NCI-H2227 (cell line): ENCODE measurements around the gene FLRT3.

Experiments used
- DNase-seq: peaks from one replicate; lab custom pipeline; 2025; ENCODE audit not compliant: unreplicated experiment; lab: John Stamatoyannopoulos, UW

Gene FLRT3

DNA sequence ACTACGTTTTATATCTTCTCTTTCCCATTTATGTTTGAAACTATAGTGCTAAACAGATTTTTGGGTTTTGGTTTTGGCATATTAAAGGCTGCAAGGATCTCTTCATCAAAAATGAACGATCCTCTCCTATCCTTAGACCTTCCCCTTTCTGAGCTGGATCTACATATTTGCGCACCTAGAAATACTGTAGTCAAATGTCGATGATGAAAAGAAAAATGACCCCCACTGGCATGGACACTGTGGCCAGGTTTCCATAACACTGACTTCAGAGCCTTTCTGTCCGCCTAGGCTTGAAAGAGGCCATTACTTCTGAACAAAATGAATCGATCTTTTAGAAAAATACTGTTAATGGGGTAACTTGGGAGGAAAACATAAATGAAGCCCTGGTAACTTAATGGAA is 5.8 kb downstream of the FLRT3 start:
- DNase-seq, result no peak

DNA sequence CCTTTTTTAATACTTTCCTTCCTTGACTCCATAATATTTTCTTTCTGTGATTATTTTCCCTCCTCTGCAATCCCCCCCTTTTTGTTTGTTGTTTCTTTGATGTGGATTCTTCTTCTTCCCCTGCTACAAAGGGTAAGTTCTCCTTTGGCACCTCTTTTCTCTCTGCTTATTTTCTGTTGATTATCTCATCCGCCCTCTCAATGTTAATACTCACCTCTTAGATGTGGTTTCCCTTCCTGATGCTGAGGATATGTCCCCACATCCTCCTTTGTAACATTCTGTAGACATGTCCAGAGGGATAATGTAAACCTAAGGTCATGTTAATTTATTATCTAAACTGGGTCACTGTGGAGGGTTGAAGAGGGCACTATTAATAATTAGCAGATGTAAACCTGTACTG is 17.7 kb downstream of the FLRT3 start:
- DNase-seq, result no peak

GRCh38 chr20:14313341-14314020 is 23.9 kb downstream of the FLRT3 start:
- no peak for DNase-seq

DNA sequence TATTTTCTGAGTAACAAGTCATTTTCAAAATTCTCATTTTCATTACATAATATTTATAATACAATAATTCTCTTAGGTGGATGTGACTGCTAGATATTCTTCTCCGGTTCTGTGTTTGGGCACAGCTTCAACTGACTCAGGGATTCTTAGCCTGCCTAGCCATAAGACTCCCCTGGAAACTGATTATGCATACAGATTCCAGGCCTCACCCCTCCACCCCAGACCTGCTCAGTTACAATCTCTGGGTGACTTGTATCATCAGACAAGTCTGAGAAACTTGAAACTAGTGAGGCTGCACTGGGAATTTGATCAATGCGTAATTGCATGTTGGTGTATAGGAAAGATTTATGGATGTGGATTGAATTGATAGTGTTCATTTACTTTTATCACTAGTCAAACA is 25.4 kb downstream of the FLRT3 start:
- no peak for DNase-seq

- DNase-seq, result no peak
Measured at GRCh38 chr20:14310977-14311627, 26.3 kb downstream of the FLRT3 start.

GRCh38 chr20:14307956-14308355 is 29.5 kb downstream of the FLRT3 start:
- no peak for DNase-seq

GRCh38 chr20:14304472-14304871 is 32.9 kb downstream of the FLRT3 start:
- DNase-seq, result no peak

- DNase-seq, result no peak
Measured at GRCh38 chr20:14303651-14304050, 33.8 kb downstream of the FLRT3 start.

GRCh38 chr20:14303106-14303505 is 34.3 kb downstream of the FLRT3 start:
- DNase-seq, result no peak

DNA sequence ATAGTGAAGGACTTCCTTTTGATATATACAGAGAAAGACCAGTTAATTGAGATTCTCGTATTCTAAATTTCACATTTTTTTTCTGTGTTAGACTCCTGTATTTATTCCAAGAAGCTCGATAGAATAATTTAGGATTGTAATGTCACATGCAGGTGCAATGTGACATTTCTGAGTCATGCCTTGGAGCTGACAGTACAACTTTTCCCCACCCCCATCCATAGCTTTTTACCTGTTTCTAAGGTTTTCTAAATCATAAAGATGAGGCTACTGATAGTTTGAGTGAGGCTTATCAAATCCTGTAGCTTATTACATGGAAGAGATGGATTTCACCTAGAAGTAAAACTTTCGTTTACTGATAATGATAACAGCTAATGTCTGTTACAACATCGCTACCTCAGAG is 37.6 kb downstream of the FLRT3 start:
- DNase-seq, result no peak

GRCh38 chr20:14295770-14296309 is 41.6 kb downstream of the FLRT3 start:
- DNase-seq, result no peak

GRCh38 chr20:14295238-14295637 is 42.2 kb downstream of the FLRT3 start:
- no peak for DNase-seq

DNA sequence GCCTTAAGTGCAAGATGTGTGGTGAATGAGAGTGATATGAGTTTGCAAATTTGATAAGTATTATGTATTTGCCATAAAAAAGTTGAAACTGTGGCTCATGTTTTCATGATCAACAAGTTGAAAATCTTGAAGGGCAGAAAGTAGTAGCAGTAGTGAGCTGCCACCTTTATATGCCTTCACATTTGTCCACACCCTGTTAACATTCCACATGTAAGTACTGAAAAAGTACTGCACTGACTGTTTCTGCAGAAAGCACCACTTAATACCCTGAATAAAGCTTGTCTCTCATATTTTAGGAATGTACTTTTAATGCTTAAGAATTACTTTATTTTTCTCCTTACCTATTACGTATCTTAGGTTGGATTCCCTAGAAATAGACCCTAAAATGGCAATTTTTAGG is 45.9 kb downstream of the FLRT3 start:
- no peak for DNase-seq

DNA sequence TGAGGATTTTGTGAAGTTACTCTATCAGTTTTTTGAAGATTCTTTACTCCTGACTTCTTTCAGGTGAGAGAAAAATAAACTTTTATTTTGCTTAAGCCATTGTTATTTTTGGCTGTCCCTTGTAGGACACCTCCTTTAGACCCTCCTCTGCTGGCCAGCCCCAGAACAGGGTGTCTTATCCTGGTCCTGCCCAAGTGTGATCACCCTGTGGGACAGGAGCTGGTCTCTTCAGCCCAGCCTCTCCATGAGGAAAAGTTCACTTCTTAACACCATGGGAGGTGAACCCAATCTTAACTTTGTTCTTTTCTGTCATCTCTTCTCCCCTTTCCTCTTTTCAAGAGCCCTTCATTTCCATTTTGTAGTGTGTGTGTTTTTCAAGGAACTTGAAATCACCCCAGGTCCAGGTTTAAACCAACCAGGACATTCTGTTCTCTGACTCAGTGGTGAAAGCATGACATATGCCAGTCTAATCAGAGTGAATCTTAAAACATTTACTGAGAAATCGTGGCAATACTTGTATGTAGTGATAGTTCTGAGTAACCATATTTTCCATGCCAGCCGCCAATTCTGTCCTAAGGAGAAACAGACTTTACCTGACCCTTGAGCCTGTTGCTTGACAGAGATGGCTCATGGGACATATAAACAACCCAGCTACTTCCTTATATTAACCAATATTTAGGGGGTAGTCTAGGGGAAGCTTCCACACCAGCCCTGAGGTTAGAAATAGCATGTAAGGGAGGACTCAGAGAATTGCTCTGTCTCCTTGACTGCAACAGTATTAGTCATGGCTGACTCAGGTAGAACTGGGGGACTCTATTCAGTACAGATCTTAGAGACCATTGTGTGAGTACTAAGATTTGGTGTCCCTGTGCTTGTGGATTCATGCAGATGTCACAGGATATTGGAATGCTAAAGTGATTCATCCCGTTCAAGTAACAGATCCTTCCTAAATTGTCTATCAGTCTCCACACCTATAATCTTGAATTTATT is 48.8 kb downstream of the FLRT3 start:
- no peak for DNase-seq

DNA sequence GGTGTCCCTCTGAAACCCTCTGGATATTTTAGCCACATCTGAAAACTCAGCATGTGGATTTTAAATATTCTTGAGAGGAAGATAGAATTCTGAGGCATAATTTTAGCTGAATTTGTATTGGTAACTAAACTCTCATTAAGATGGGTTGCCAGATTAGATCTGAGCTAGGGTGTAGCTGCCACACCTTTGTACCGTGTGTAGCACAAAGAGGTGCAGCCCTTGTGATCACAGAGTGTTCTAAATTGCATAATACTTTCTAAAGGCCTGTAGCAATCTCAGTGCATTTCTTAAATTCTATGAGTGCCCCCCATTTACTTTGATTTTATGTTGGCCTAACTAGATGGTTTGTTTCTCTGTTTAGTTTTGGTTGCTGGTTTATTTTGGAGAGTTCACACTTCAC is 53.0 kb downstream of the FLRT3 start:
- DNase-seq, result no peak

- DNase-seq, result no peak
Measured at GRCh38 chr20:14282140-14282539, 55.3 kb downstream of the FLRT3 start.
